Right atrium auricular region (tissue), 2 donors: Measurements from ENCODE around the gene SEPTIN5. TPM values are rescaled to one million over a fixed set of nuclear protein-coding genes. Genes with fewer than 3 reads are reported as not detected.

ENCODE experiments used
- DNase-seq: peaks from one replicate; pipeline ENCODE4 v3.0.0-alpha.2; 2019; ENCODE audit warnings: low spot score
- H3K27ac ChIP-seq, 2 donors: fragments of 200-600 bp; sonication (generic); 1 replicate in 1 of 2; 2 replicates in 1 of 2; pipeline ENCODE4 v1.5.1; 2016 to 2019
- H3K27me3 ChIP-seq, 2 donors: fragments of 200-600 bp; sonication (generic); one replicate each; pipeline versions ENCODE4 v1.5.1 to v1.6.0; 2017 to 2019
- H3K36me3 ChIP-seq: fragments of 200-600 bp; sonication (generic); one replicate; pipeline ENCODE4 v1.5.1; 2016
- H3K4me1 ChIP-seq, 2 donors: fragments of 200-600 bp; sonication (generic); one replicate each; pipeline versions ENCODE4 v1.5.1 to v1.6.0; 2017 to 2019
- H3K4me3 ChIP-seq, 2 donors: fragments of 200-600 bp; sonication (generic); 1 replicate in 1 of 2; 2 replicates in 1 of 2; pipeline ENCODE4 v1.5.1; 2017 to 2019; ENCODE audit warnings: mild to moderate bottlenecking in 1 of 2, moderate library complexity in 1 of 2
- H3K9me3 ChIP-seq, 2 donors: fragments of 200-600 bp; sonication (generic); one replicate each; pipeline ENCODE4 v1.5.1; 2019
- CTCF ChIP-seq, 2 donors: fragments of 200-600 bp; sonication (generic); IDR thresholded peaks; one replicate each; pipeline ENCODE4 v1.5.1; 2019; ENCODE audit warnings: antibody characterized with exemption in 2 of 2
- total RNA-seq, 2 donors: library from RNA; depleted of rRNA; stranded (reverse); fragments of >200 nt; gene quantifications; one replicate each; pipeline ENCODE4 v1.1.0, GENCODE V29; 2016

Gene SEPTIN5
- total RNA-seq, 2 donors from 2014 or later = 162 to 287 TPM

DNA sequence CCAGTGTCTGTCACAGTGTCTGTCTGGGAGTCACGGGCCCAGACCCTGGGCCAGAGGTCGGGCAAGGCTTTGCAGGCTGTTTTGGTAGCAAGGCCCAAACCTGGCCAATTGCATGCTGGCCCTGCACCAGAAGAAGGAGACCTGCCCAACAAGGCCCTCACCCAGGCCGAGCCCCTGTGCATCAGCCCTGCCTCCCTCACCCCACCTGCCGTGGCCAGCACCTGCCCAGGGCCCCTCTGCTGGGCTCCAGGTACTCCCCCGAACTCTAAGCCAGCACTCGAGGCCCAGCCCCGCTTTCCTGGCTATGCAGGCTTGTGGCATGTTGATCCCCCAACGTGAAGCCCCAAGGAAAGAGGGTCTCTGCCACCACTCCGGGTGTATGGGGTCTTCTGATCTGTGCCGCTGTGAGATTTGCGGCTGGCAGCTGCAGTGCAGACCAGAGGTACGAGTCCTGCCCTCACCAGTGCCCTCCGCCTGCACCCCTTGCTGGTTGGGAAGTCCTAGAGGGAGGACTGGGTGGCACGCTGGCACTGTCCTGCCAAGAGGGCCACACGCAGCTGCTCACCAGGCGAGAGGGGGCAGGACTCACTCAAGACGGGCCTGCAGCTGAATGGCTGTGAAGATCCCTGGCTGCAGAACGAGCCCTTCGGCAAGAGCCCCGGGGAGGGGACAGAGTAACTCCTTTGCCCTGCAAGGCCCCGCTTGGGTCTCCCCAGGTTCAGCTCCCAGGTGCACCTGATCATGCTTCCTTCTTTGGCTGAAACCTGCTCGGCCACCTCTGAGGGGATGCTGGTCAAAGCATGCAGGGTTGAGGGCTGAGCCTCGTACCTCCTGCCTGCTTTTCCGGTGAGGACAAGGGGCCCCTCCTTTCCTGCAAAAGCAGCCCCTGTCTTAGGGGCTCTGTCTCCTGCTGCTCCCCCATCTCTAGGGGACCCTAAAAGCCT, 6.7 kb upstream of the SEPTIN5 start:
- DNase-seq = no peak
- H3K27me3 ChIP-seq = no peaks in the 10 kb centered on the region

DNA sequence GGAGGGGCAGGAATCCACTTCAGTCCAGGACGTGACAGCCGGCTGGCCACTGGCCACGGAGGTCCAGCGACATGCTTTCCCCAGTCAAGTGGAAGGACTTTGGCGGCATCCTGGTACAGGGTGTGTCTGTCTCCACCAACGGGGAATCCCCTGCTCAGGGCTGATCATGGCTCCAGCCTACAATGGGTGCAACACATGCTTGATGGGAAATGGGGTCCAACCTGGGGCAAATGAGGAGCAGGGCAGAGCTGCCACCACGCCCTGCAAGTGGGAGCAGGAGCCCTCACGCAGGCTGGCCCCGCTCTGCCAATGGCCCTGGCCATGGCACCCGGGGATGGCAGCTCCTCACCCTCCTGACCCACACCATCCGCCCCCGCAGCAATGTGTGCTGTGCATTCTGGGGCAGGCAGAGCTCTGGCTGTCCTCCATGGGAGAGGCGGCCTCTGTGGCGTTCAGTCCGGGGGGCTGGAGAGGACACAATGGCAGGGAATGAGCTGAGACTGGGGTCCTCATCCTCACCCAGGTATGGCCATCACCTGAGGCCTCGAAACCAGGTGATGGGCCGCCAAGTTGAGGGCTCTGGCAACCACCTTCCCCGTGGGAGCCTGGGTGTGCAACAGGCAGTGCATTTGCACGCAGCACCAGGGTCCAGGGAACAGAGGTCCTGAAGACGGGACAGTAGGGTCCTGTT, 5.8 kb upstream of the SEPTIN5 start:
- no peaks in the 10 kb centered on the region for H3K36me3 ChIP-seq
- H3K27me3 ChIP-seq = no peaks in the 10 kb centered on the region
- no peak overlapping the region for H3K4me3 ChIP-seq
- H3K27ac ChIP-seq = no peak overlapping the region
- no peaks in the 10 kb centered on the region for H3K9me3 ChIP-seq
- no peak for TF ChIP-seq CTCF (IDR thresholded peaks at IDR 0.05)
- peaks cover 0 to 21% of the 10 kb centered on the region in 2 donors for H3K4me1 ChIP-seq
- DNase-seq = no peak

More for the DNA sequence above, 6.7 kb upstream of the SEPTIN5 start:
- Histone ChIP-seq H3K4me1 (peaks cover 0 to 19% of the 10 kb centered on the region in 2 donors), H3K27ac (no peak overlapping the region), H3K9me3 (no peaks in the 10 kb centered on the region), H3K4me3 (no peak overlapping the region), H3K36me3 (no peaks in the 10 kb centered on the region)
- TF ChIP-seq CTCF (IDR thresholded peaks at IDR 0.05) = no peak

DNA sequence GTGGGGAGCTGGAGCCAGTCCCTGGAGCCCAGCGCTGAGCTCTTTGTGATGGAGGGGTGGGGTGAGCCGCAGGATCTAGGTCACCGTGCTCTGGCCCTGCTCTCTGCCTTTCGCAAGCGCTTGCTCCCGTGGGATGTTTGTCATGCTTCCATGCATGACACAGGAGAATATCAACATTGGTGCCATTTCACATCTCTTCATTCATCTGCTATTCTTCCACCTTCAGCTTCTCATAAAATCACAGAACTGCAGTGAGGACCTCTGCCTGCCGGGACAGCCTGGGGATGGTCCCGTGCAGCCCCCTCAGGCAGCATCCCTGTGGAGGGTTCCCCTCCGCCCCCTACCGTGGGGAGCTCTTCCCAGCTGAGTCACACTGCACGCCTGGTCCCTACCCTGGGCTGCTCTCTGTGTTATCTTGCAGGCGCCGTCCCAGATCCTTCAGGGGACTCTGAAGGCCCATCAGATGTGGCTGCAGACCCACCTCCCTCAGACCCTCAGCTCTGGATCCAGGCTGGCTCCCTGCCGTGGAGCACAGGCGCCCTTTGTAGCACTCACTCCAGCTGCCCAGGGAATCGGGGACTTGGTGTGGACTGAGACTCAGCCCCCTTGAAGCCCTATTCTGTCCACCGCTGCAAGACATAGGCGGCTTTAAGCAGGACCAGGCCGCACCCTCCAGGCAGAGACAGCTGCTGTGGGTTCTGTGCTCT, 5.1 kb upstream of the SEPTIN5 start:
- DNase-seq = no peak
- H3K9me3 ChIP-seq = no peaks in the 10 kb centered on the region
- H3K27me3 ChIP-seq = no peaks in the 10 kb centered on the region
- peaks cover 0 to 27% of the 10 kb centered on the region in 2 donors for H3K4me1 ChIP-seq
- no peak for TF ChIP-seq CTCF (IDR thresholded peaks at IDR 0.05)
- no peak overlapping the region for H3K27ac ChIP-seq
- no peaks in the 10 kb centered on the region for H3K36me3 ChIP-seq
- no peak overlapping the region for H3K4me3 ChIP-seq

DNA sequence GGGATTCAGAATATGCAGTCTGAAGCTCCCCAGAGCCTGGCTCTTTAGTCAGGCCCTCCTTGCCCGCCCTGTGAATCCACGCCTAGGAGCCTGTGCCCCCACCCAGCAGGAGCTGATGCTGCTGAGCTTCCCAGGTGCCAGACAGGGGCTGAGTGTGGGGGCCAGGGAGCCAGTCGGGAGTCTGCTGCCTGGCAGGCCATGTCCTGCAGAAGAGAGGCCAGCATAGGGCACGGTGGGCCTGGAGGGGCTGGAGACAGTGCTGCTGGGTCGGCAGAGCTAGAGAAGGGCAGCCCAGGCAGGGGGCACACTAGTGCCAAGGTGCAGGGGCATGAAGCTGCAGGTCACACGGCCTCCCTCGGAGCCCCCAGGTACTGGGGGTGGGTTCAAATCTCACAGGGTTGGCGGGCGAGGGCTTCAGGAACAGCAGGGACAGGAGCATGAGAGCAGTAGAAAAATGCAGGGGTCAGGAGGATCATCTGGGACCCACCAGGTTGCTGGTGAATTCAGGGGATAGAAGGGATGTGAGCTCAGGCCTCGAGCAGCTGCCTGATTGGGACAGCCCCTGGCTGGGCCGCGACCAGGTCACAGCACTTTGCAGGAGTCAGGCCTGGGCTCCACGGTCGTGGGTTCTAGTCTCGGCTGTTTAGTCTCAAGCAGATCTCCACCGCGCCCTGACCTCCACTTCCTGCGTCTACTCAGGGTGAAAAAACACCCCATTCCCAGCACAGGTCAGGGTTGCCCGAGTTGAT, 4.1 kb upstream of the SEPTIN5 start:
- Histone ChIP-seq H3K27me3 (no peaks in the 10 kb centered on the region), H3K36me3 (no peaks in the 10 kb centered on the region), H3K9me3 (no peaks in the 10 kb centered on the region), H3K27ac (no peak overlapping the region), H3K4me3 (no peak overlapping the region), H3K4me1 (peaks cover 0 to 35% of the 10 kb centered on the region in 2 donors)
- TF ChIP-seq CTCF (IDR thresholded peaks at IDR 0.05) = no peak
- no peak for DNase-seq

DNA sequence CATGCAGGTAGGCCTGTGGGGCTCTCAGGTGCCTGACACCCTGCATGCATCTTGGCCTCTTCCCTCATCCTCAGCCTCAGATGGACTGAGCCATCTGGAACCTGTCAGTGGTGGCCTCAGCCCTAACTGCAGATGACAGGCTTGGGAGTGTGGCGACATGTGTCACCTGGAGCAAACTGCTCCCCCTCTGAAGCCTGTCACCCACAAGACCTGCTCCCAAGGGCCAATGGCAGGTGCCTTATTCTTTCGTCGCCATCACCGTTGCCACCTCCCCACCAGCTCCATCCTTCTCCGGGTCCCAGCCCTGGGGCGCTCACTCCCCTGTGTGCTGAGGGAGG, 3.6 kb upstream of the SEPTIN5 start:
- no peak for DNase-seq
- Histone ChIP-seq H3K27me3 (no peaks in the 10 kb centered on the region), H3K4me1 (peaks cover 0 to 40% of the 10 kb centered on the region in 2 donors), H3K9me3 (no peaks in the 10 kb centered on the region), H3K36me3 (no peaks in the 10 kb centered on the region), H3K27ac (no peak overlapping the region), H3K4me3 (no peak overlapping the region)
- TF ChIP-seq CTCF (IDR thresholded peaks at IDR 0.05) = no peak
